SU-DHL-6 (cell line): Measurements from ENCODE around the gene CNGA3.
"Not testable (repeated sequence)": the region's sequence is repeated elsewhere in the genome, so short reads cannot be mapped to it uniquely, and the experiment has no call there.

Experiments used
- H2AFZ ChIP-seq: fragments of 200-600 bp; sonication (generic); 2 replicates; pipeline ENCODE4 v1.6.1; 2014; ENCODE audit warnings: low read depth, mild to moderate bottlenecking, moderate library complexity, mixed read lengths, antibody characterized with exemption, low read length; ENCODE audit not compliant: severe bottlenecking
- H3F3A ChIP-seq: fragments of 200-600 bp; shearing (Covaris generic); 2 replicates; pipeline ENCODE4 v1.6.0; 2016; ENCODE audit warnings: antibody characterized with exemption, mild to moderate bottlenecking; ENCODE audit not compliant: insufficient read depth
- H3K27ac ChIP-seq: fragments of 200-600 bp; sonication (generic); 2 replicates; pipeline ENCODE4 v1.5.1; 2016; ENCODE audit warnings: low read depth, mild to moderate bottlenecking, low read length, moderate library complexity, mixed read lengths
- H3K27me3 ChIP-seq: fragments of 200-600 bp; sonication (generic), shearing (Covaris generic); 2 replicates; pipeline ENCODE4 v1.6.0; 2014; ENCODE audit warnings: mild to moderate bottlenecking, low read length
- H3K36me3 ChIP-seq: fragments of 200-600 bp; sonication (generic); 2 replicates; pipeline ENCODE4 v1.6.1; 2014; ENCODE audit warnings: mild to moderate bottlenecking, low read length, mixed read lengths
- H3K4me2 ChIP-seq: fragments of 300-600, 200-600 bp; shearing (Covaris generic), sonication (generic); 2 replicates; pipeline ENCODE4 v1.6.0; 2014; ENCODE audit warnings: low read length, low read depth, mild to moderate bottlenecking; ENCODE audit not compliant: poor library complexity, severe bottlenecking
- H3K4me3 ChIP-seq: fragments of 200-600 bp; sonication (generic); 2 replicates; pipeline ENCODE4 v1.5.1; 2014; ENCODE audit warnings: antibody characterized with exemption, low read length, mild to moderate bottlenecking, mixed read lengths; ENCODE audit not compliant: insufficient read depth, poor library complexity, severe bottlenecking
- H3K79me2 ChIP-seq: fragments of 200-600 bp; sonication (generic); 2 replicates; pipeline ENCODE4 v1.6.1; 2014; ENCODE audit warnings: mild to moderate bottlenecking, low read length, moderate library complexity; ENCODE audit not compliant: insufficient read depth
- H3K9ac ChIP-seq: fragments of 200-600 bp; sonication (generic); 2 replicates; pipeline ENCODE4 v1.7.0; 2014; ENCODE audit warnings: mild to moderate bottlenecking, low read length
- H3K9me2 ChIP-seq: fragments of 200-600 bp; sonication (generic); replicated peaks from 2 replicates; pipeline ENCODE4 v1.6.1; 2014; ENCODE audit warnings: low read length; ENCODE audit not compliant: insufficient read depth
- H3K9me3 ChIP-seq: fragments of 200-600 bp; sonication (generic); 2 replicates; pipeline ENCODE4 v1.6.1; 2014; ENCODE audit warnings: low read length, mixed read lengths; ENCODE audit not compliant: insufficient read depth
- H4K20me1 ChIP-seq: fragments of 200-600 bp; sonication (generic); 2 replicates; pipeline ENCODE4 v1.6.1; 2014; ENCODE audit warnings: low read depth, mild to moderate bottlenecking, antibody characterized with exemption, low read length, moderate library complexity, mixed read lengths
- EZH2phosphoT487 ChIP-seq: fragments of 200-600 bp; sonication (generic), shearing (Covaris generic); conservative IDR thresholded peaks from 2 replicates; pipeline ENCODE4 v1.6.1; 2018; ENCODE audit warnings: mild to moderate bottlenecking, antibody characterized with exemption, low read length, moderate library complexity, mixed read lengths
- TF ChIP-seq, protein P1 (sequence below): fragments of 200-600 bp; sonication (generic); IDR thresholded peaks from one replicate; pipeline ENCODE4 v1.5.1; 2017; ENCODE audit warnings: antibody characterized with exemption, mild to moderate bottlenecking, low read length, moderate library complexity; ENCODE audit not compliant: insufficient read depth, poor library complexity, severe bottlenecking

Gene CNGA3

DNA sequence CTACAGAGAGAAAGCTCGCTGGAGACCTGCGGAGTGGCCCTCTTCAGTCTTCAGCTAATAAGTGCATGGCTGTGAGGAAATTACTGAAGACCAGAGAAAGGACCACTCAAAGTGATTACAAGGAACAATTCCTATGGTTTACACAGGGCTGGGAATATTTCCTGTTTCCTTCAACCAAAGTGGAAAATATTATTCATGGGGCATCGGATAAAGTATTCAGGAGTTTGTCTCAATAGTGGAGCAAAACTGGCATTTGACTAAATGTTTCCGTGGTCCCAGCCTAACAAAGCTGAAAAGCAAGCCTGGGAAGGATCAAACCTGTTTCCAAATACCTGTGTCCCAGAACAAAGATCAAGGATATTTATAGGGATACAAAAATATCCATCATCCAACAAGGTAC is 32.0 kb upstream of the CNGA3 start:
- TF ChIP-seq EZH2phosphoT487: no peak
- TF ChIP-seq, protein P1, sequence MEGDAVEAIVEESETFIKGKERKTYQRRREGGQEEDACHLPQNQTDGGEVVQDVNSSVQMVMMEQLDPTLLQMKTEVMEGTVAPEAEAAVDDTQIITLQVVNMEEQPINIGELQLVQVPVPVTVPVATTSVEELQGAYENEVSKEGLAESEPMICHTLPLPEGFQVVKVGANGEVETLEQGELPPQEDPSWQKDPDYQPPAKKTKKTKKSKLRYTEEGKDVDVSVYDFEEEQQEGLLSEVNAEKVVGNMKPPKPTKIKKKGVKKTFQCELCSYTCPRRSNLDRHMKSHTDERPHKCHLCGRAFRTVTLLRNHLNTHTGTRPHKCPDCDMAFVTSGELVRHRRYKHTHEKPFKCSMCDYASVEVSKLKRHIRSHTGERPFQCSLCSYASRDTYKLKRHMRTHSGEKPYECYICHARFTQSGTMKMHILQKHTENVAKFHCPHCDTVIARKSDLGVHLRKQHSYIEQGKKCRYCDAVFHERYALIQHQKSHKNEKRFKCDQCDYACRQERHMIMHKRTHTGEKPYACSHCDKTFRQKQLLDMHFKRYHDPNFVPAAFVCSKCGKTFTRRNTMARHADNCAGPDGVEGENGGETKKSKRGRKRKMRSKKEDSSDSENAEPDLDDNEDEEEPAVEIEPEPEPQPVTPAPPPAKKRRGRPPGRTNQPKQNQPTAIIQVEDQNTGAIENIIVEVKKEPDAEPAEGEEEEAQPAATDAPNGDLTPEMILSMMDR: no peak
- Histone ChIP-seq H2AFZ (no peak overlapping the region), H3K9me2 (no peaks in the 10 kb centered on the region), H4K20me1 (no peaks in the 10 kb centered on the region), H3K9me3 (no peaks in the 10 kb centered on the region), H3K27ac (no peak overlapping the region), H3K36me3 (no peaks in the 10 kb centered on the region), H3K4me2 (no peak overlapping the region), H3K9ac (no peak overlapping the region), H3F3A (no peaks in the 10 kb centered on the region), H3K79me2 (no peaks in the 10 kb centered on the region), H3K4me3 (no peak overlapping the region), H3K27me3 (no peaks in the 10 kb centered on the region)

- Histone ChIP-seq H3K4me3 (no peak overlapping the region), H3F3A (no peaks in the 10 kb centered on the region), H3K27ac (no peak overlapping the region), H3K9me2 (no peaks in the 10 kb centered on the region), H4K20me1 (no peaks in the 10 kb centered on the region), H3K79me2 (no peaks in the 10 kb centered on the region), H3K36me3 (no peaks in the 10 kb centered on the region), H3K9me3 (peaks cover 6% of the 10 kb centered on the region; the same call in 1 of the 2 replicates), H3K27me3 (no peaks in the 10 kb centered on the region), H3K4me2 (no peak overlapping the region), H2AFZ (no peak overlapping the region), H3K9ac (no peak overlapping the region)
- TF ChIP-seq, protein P1: no peak
- no peak for TF ChIP-seq EZH2phosphoT487
These were observed 30.3 kb upstream of the CNGA3 start for GRCh38 chr2:98315957-98316356.

GRCh38 chr2:98317214-98317613 is 29.0 kb upstream of the CNGA3 start:
- Histone ChIP-seq H2AFZ (no peak overlapping the region), H3K36me3 (no peaks in the 10 kb centered on the region), H3K4me3 (no peak overlapping the region), H3K9ac (no peak overlapping the region), H3K27ac (no peak overlapping the region), H4K20me1 (no peaks in the 10 kb centered on the region), H3K79me2 (no peaks in the 10 kb centered on the region), H3K9me2 (no peaks in the 10 kb centered on the region), H3F3A (no peaks in the 10 kb centered on the region), H3K4me2 (no peak overlapping the region), H3K9me3 (peaks cover 12% of the 10 kb centered on the region; the same call in 1 of the 2 replicates), H3K27me3 (no peaks in the 10 kb centered on the region)
- TF ChIP-seq EZH2phosphoT487: no peak
- TF ChIP-seq, protein P1: no peak

- H4K20me1 ChIP-seq, H3K36me3 ChIP-seq, H3K79me2 ChIP-seq, H2AFZ ChIP-seq, H3F3A ChIP-seq, H3K9ac ChIP-seq, H3K27me3 ChIP-seq, H3K4me3 ChIP-seq, H3K9me2 ChIP-seq, H3K27ac ChIP-seq, H3K4me2 ChIP-seq: not testable (repeated sequence)
- peaks cover 18% of the 10 kb centered on the region; the same call in 1 of the 2 replicates for H3K9me3 ChIP-seq
These were observed 26.1 kb upstream of the CNGA3 start for GRCh38 chr2:98320171-98320570.
